ENCODE data around the gene FOXE1.

DNA sequence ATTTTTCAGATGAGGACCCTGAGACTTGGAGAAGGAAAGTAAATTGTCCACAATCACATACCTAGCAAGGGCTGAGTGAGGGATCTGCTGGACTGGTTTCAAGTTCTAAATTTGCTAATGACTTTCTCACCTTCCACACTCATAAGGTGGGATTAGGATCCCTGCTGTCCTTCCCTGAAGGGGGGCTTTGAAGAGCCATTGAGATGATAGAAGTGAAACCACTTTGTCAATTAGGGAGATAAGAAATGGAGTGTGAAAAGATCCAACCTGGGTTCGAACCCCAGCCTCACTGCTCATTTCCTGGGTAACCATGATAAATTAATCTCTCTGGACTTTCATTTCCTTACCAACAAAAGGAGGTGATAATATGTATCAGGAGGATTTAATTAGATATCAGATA lies 32.7 kb upstream of the FOXE1 start:
- TF ChIP-seq CTCF (IDR thresholded peaks at IDR 0.05) (no peak), POLR2AphosphoS5 (IDR thresholded peaks at IDR 0.05; ENCODE audit: low read depth, low read length) (no peak), TCF7L2 (IDR thresholded peaks at IDR 0.05; ENCODE audit: low read depth, low read length) (no peak), SIN3A (IDR thresholded peaks at IDR 0.05; ENCODE audit: borderline replicate concordance, insufficient read depth, low read depth, low read length) (no peak)
- TF ChIP-seq, protein P1, sequence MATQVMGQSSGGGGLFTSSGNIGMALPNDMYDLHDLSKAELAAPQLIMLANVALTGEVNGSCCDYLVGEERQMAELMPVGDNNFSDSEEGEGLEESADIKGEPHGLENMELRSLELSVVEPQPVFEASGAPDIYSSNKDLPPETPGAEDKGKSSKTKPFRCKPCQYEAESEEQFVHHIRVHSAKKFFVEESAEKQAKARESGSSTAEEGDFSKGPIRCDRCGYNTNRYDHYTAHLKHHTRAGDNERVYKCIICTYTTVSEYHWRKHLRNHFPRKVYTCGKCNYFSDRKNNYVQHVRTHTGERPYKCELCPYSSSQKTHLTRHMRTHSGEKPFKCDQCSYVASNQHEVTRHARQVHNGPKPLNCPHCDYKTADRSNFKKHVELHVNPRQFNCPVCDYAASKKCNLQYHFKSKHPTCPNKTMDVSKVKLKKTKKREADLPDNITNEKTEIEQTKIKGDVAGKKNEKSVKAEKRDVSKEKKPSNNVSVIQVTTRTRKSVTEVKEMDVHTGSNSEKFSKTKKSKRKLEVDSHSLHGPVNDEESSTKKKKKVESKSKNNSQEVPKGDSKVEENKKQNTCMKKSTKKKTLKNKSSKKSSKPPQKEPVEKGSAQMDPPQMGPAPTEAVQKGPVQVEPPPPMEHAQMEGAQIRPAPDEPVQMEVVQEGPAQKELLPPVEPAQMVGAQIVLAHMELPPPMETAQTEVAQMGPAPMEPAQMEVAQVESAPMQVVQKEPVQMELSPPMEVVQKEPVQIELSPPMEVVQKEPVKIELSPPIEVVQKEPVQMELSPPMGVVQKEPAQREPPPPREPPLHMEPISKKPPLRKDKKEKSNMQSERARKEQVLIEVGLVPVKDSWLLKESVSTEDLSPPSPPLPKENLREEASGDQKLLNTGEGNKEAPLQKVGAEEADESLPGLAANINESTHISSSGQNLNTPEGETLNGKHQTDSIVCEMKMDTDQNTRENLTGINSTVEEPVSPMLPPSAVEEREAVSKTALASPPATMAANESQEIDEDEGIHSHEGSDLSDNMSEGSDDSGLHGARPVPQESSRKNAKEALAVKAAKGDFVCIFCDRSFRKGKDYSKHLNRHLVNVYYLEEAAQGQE (IDR thresholded peaks at IDR 0.05; ENCODE audit: insufficient read depth in 1 of 2, low read depth in 2 of 2, low read length in 1 of 2): no peak
